Measurements from ENCODE around the gene FBXW5. TPM values are rescaled to one million over a fixed set of nuclear protein-coding genes. Genes with fewer than 3 reads are reported as not detected.

The FBXW5 gene
- total RNA-seq, 5 donors from 2014 or later (not counting 1 experiment from before 2014, with no cell fraction given) = 60.9 to 161 (median 145) TPM

- Histone ChIP-seq H3K27me3 (replicated peaks in 1 of 2; ENCODE audit: control insufficient read depth in 2 of 2, extremely low read depth in 1 of 2, insufficient read depth in 2 of 2, low read length in 1 of 2) (no peaks in the 10 kb centered on the region), H3K36me3 (ENCODE audit: control insufficient read depth in 2 of 2, extremely low read depth in 1 of 2, insufficient read depth in 1 of 2, low read length in 1 of 2) (peaks cover 0 to 30% of the 10 kb centered on the region in 2 donors), H3K4me1 (ENCODE audit: control insufficient read depth in 1 of 2, extremely low read depth in 1 of 2, insufficient read depth in 2 of 2, low read length in 2 of 2) (peaks cover 18 to 53% of the 10 kb centered on the region in 2 experiments), H3K9me3 (no peaks in the 10 kb centered on the region), H3K4me3 (ENCODE audit: control insufficient read depth in 1 of 2, extremely low read depth in 1 of 2, low read length in 1 of 2) (no peak overlapping the region), H3K27ac (ENCODE audit: low read length) (peak overlapping the region; percentile 95)
- WGBS (ENCODE audit: insufficient coverage) = 72% methylated on average over 13 of the region's 13 CpGs
- ATAC-seq (replicated peaks in 1 of 4) (no peak), DNase-seq (no peak)
- peak overlapping the region; percentile 97 to 98 for H3K27ac Mint-ChIP-seq
- H3K27me3 Mint-ChIP-seq = no peaks in the 10 kb centered on the region
- peak overlapping the region; percentile 61 to 75 (median 68) for H3K4me3 Mint-ChIP-seq
- H3K4me1 Mint-ChIP-seq = peaks cover 35 to 48% (median 39%) of the 10 kb centered on the region in 3 donors
- no peaks in the 10 kb centered on the region for H3K9me3 Mint-ChIP-seq
- ChIA-PET POLR2A (no interaction called here), CTCF (interaction anchor here (0.5 to 1.1 kb wide), 4 partner anchors 25 to 212 kb away, joined by 3 to 5 read pairs (median 4); partner anchors contain the start of gene AJM1 (in 1 of the 2))
- peaks cover 14% of the 10 kb centered on the region for H3K36me3 Mint-ChIP-seq
Measured at GRCh38 chr9:136900988-136901515, 43.5 kb downstream of the FBXW5 start.

- ATAC-seq (replicated peaks in 1 of 4) (no peak), DNase-seq (no peak)
- Mint-ChIP-seq H3K27ac (peak overlapping the region; percentile 47 to 97), H3K4me3 (no peak overlapping the region), H3K4me1 (peaks cover 35 to 48% (median 39%) of the 10 kb centered on the region in 3 donors), H3K9me3 (no peaks in the 10 kb centered on the region), H3K36me3 (peaks cover 14% of the 10 kb centered on the region), H3K27me3 (no peaks in the 10 kb centered on the region)
- Histone ChIP-seq H3K36me3 (ENCODE audit: control insufficient read depth in 2 of 2, extremely low read depth in 1 of 2, insufficient read depth in 1 of 2, low read length in 1 of 2) (peaks cover 0 to 31% of the 10 kb centered on the region in 2 donors), H3K4me1 (ENCODE audit: control insufficient read depth in 1 of 2, extremely low read depth in 1 of 2, insufficient read depth in 2 of 2, low read length in 2 of 2) (peaks cover 18 to 56% of the 10 kb centered on the region in 2 experiments), H3K27me3 (replicated peaks in 1 of 2; ENCODE audit: control insufficient read depth in 2 of 2, extremely low read depth in 1 of 2, insufficient read depth in 2 of 2, low read length in 1 of 2) (no peaks in the 10 kb centered on the region), H3K27ac (ENCODE audit: low read length) (peak overlapping the region; percentile 95), H3K4me3 (ENCODE audit: control insufficient read depth in 1 of 2, extremely low read depth in 1 of 2, low read length in 1 of 2) (no peak overlapping the region), H3K9me3 (no peaks in the 10 kb centered on the region)
- POLR2A ChIA-PET = no interaction called here
- CTCF ChIA-PET = interaction anchor here in 1 of 2 donors (0.6 kb wide), 1 partner anchor 25 kb away, joined by 5 read pairs; no protein-coding TSS in a partner anchor
- 88% methylated on average over 10 of the region's 10 CpGs for WGBS (ENCODE audit: insufficient coverage)
Measured at GRCh38 chr9:136900556-136900955, 44.0 kb downstream of the FBXW5 start.

DNA sequence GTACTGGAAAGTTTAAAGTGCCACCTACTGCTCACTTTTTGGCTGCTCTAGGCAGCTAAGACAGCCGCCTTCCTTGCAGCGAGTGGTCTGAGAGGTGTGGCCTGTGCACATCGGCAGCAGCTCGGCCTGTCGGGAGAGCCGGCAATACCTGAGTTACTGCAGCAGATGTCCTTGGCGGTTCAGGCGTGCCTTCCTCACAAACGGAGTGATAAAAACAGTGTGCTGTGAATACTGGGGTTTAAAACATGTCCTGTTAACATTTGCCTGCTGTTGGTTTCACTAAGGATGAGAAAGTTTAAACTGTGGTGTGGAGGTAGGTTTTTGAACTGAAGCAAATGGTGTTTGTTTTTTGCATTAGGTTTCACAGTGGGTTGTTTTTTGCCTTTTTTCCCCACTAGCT, 45.3 kb downstream of the FBXW5 start:
- Histone ChIP-seq H3K27ac (ENCODE audit: low read length) (no peak overlapping the region), H3K9me3 (no peaks in the 10 kb centered on the region), H3K4me1 (ENCODE audit: control insufficient read depth in 1 of 2, extremely low read depth in 1 of 2, insufficient read depth in 2 of 2, low read length in 2 of 2) (peaks cover 18 to 52% of the 10 kb centered on the region in 2 experiments), H3K4me3 (ENCODE audit: control insufficient read depth in 1 of 2, extremely low read depth in 1 of 2, low read length in 1 of 2) (no peak overlapping the region), H3K27me3 (replicated peaks in 1 of 2; ENCODE audit: control insufficient read depth in 2 of 2, extremely low read depth in 1 of 2, insufficient read depth in 2 of 2, low read length in 1 of 2) (no peaks in the 10 kb centered on the region), H3K36me3 (ENCODE audit: control insufficient read depth in 2 of 2, extremely low read depth in 1 of 2, insufficient read depth in 1 of 2, low read length in 1 of 2) (peaks cover 0 to 38% of the 10 kb centered on the region in 2 donors)
- peaks cover 41 to 51% (median 46%) of the 10 kb centered on the region in 3 donors for H3K4me1 Mint-ChIP-seq
- H3K27ac Mint-ChIP-seq = peak overlapping the region; percentile 66 to 69
- peaks cover 17% of the 10 kb centered on the region for H3K36me3 Mint-ChIP-seq
- WGBS (ENCODE audit: insufficient coverage) = over 99% methylated on average over 8 of the region's 9 CpGs
- no peaks in the 10 kb centered on the region for H3K9me3 Mint-ChIP-seq
- ATAC-seq (replicated peaks in 1 of 4) (no peak), DNase-seq (no peak)
- H3K4me3 Mint-ChIP-seq = no peak overlapping the region
- POLR2A ChIA-PET = no interaction called here
- H3K27me3 Mint-ChIP-seq = no peaks in the 10 kb centered on the region
- CTCF ChIA-PET = no interaction called here

GRCh38 chr9:136898483-136899100, 45.9 kb downstream of the FBXW5 start:
- no peak for DNase-seq
- 98% methylated on average over 18 of the region's 21 CpGs for WGBS (ENCODE audit: insufficient coverage)
- no peaks in the 10 kb centered on the region for H3K9me3 Mint-ChIP-seq
- ATAC-seq (replicated peaks in 1 of 4) = no peak
- no peaks in the 10 kb centered on the region for H3K27me3 Mint-ChIP-seq
- peaks cover 0 to 39% of the 10 kb centered on the region in 2 donors for H3K36me3 ChIP-seq (ENCODE audit: control insufficient read depth in 2 of 2, extremely low read depth in 1 of 2, insufficient read depth in 1 of 2, low read length in 1 of 2)
- peak overlapping the region in 1 of 2 donors; percentile 49 for H3K27ac Mint-ChIP-seq
- peaks cover 18% of the 10 kb centered on the region for H3K36me3 Mint-ChIP-seq
- H3K4me3 ChIP-seq (ENCODE audit: control insufficient read depth in 1 of 2, extremely low read depth in 1 of 2, low read length in 1 of 2) = no peak overlapping the region
- no peaks in the 10 kb centered on the region for H3K27me3 ChIP-seq (replicated peaks in 1 of 2; ENCODE audit: control insufficient read depth in 2 of 2, extremely low read depth in 1 of 2, insufficient read depth in 2 of 2, low read length in 1 of 2)
- ChIA-PET CTCF (no interaction called here), POLR2A (no interaction called here)
- no peak overlapping the region for H3K27ac ChIP-seq (ENCODE audit: low read length)
- H3K4me1 Mint-ChIP-seq = peaks cover 40 to 49% (median 44%) of the 10 kb centered on the region in 3 donors
- H3K4me3 Mint-ChIP-seq = no peak overlapping the region
- peaks cover 18 to 46% of the 10 kb centered on the region in 2 experiments for H3K4me1 ChIP-seq (ENCODE audit: control insufficient read depth in 1 of 2, extremely low read depth in 1 of 2, insufficient read depth in 2 of 2, low read length in 2 of 2)
- no peaks in the 10 kb centered on the region for H3K9me3 ChIP-seq

- 86% methylated on average over 10 of the region's 11 CpGs for WGBS (ENCODE audit: insufficient coverage)
- Histone ChIP-seq H3K4me1 (ENCODE audit: control insufficient read depth in 1 of 2, extremely low read depth in 1 of 2, insufficient read depth in 2 of 2, low read length in 2 of 2) (peaks cover 0 to 23% of the 10 kb centered on the region in 2 experiments), H3K27ac (ENCODE audit: low read length) (no peak overlapping the region), H3K4me3 (ENCODE audit: control insufficient read depth in 1 of 2, extremely low read depth in 1 of 2, low read length in 1 of 2) (no peak overlapping the region), H3K36me3 (ENCODE audit: control insufficient read depth in 2 of 2, extremely low read depth in 1 of 2, insufficient read depth in 1 of 2, low read length in 1 of 2) (peaks cover 0 to 45% of the 10 kb centered on the region in 2 donors), H3K27me3 (replicated peaks in 1 of 2; ENCODE audit: control insufficient read depth in 2 of 2, extremely low read depth in 1 of 2, insufficient read depth in 2 of 2, low read length in 1 of 2) (no peaks in the 10 kb centered on the region), H3K9me3 (no peaks in the 10 kb centered on the region)
- Mint-ChIP-seq H3K9me3 (no peaks in the 10 kb centered on the region), H3K4me3 (no peak overlapping the region), H3K27me3 (no peaks in the 10 kb centered on the region), H3K27ac (no peak overlapping the region), H3K4me1 (peaks cover 17 to 33% (median 25%) of the 10 kb centered on the region in 3 donors), H3K36me3 (peaks cover 18% of the 10 kb centered on the region)
- no peak for ATAC-seq (replicated peaks in 1 of 4)
- no peak for DNase-seq
- ChIA-PET CTCF (no interaction called here), POLR2A (interaction anchor here in 1 of 2 donors (0.5 kb wide), 1 partner anchor 213 kb away, joined by 3 read pairs; no protein-coding TSS in a partner anchor)
Measured at GRCh38 chr9:136896027-136896426, 48.5 kb downstream of the FBXW5 start.

- no peak overlapping the region for H3K27ac ChIP-seq (ENCODE audit: low read length)
- H3K4me1 Mint-ChIP-seq = peaks cover 12 to 42% (median 38%) of the 10 kb centered on the region in 3 donors
- no peaks in the 10 kb centered on the region for H3K27me3 Mint-ChIP-seq
- WGBS (ENCODE audit: insufficient coverage) = 93% methylated on average over 13 of the region's 13 CpGs
- H3K36me3 Mint-ChIP-seq = peaks cover 8% of the 10 kb centered on the region
- H3K9me3 Mint-ChIP-seq = no peaks in the 10 kb centered on the region
- no peaks in the 10 kb centered on the region for H3K9me3 ChIP-seq
- ChIA-PET CTCF (no interaction called here), POLR2A (no interaction called here)
- H3K36me3 ChIP-seq (ENCODE audit: control insufficient read depth in 2 of 2, extremely low read depth in 1 of 2, insufficient read depth in 1 of 2, low read length in 1 of 2) = peaks cover 0 to 21% of the 10 kb centered on the region in 2 donors
- ATAC-seq (replicated peaks in 1 of 4) = no peak
- no peak overlapping the region for H3K4me3 Mint-ChIP-seq
- peaks cover 3 to 33% of the 10 kb centered on the region in 2 experiments for H3K4me1 ChIP-seq (ENCODE audit: control insufficient read depth in 1 of 2, extremely low read depth in 1 of 2, insufficient read depth in 2 of 2, low read length in 2 of 2)
- H3K27ac Mint-ChIP-seq = no peak overlapping the region
- H3K27me3 ChIP-seq (replicated peaks in 1 of 2; ENCODE audit: control insufficient read depth in 2 of 2, extremely low read depth in 1 of 2, insufficient read depth in 2 of 2, low read length in 1 of 2) = no peaks in the 10 kb centered on the region
- H3K4me3 ChIP-seq (ENCODE audit: control insufficient read depth in 1 of 2, extremely low read depth in 1 of 2, low read length in 1 of 2) = no peak overlapping the region
- no peak for DNase-seq
Measured at GRCh38 chr9:136890661-136891060, 53.9 kb downstream of the FBXW5 start.

Data from T-cell (primary cell).